GM19351 (cell line): ENCODE measurements around the gene EPHA6.
"Not testable (repeated sequence)": the region's sequence is repeated elsewhere in the genome, so short reads cannot be mapped to it uniquely, and the experiment has no call there.

Experiments used
- ATAC-seq: cut with Tn5 transposase; IDR thresholded peaks from one replicate; pipeline ENCODE4 v1.9.1; 2021; ENCODE audit warnings: mild to moderate bottlenecking, moderate library complexity; ENCODE audit not compliant: unreplicated experiment

Gene EPHA6

GRCh38 chr3:97421565-97421964, 607.2 kb downstream of the EPHA6 start:
- no peak for ATAC-seq

DNA sequence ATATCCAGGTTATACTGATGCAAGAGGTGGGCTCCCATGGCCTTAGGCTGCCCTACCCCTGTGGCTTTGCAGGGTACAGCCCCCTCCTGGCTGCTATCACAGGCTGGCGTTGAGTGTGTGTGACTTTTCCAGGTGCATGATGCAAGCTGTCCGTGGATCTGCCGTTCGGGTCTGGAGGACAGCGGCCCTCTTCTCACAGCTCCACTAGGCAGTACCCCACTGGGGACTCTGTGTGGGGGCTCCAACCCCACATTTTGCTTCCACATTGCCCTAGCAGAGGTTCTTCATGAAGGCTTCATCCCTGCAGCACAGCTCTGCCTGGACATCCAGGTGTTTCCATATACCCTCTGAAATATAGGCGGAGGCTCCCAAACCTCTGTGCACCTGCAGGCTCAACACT, 610.6 kb downstream of the EPHA6 start:
- no peak for ATAC-seq

GRCh38 chr3:97430601-97431000, 616.2 kb downstream of the EPHA6 start:
- no peak for ATAC-seq

- ATAC-seq = no peak
Observed at GRCh38 chr3:97432914-97433313, 618.5 kb downstream of the EPHA6 start.

GRCh38 chr3:97438131-97438530, 623.7 kb downstream of the EPHA6 start:
- no peak for ATAC-seq

DNA sequence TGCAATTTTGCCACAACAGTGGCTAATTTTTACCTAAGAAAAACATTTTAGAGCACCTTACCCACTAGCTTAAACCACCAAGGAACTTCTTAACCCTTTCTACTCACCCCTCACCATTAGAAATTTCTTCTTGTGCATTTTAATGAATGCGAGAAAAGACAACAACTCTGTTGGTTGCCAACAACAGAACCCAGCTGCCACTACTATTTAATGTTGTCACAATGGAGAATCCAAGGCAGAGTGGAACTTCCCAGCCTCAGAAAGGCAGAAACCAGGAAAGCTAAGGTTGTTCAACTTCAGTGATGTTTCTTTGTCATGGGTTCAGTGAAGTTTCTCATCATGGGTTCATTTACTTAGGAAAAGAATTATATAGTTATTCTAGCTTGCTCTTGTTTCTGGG, 625.0 kb downstream of the EPHA6 start:
- no peak for ATAC-seq

- ATAC-seq = no peak
Observed at GRCh38 chr3:97464035-97464434, 649.6 kb downstream of the EPHA6 start.

DNA sequence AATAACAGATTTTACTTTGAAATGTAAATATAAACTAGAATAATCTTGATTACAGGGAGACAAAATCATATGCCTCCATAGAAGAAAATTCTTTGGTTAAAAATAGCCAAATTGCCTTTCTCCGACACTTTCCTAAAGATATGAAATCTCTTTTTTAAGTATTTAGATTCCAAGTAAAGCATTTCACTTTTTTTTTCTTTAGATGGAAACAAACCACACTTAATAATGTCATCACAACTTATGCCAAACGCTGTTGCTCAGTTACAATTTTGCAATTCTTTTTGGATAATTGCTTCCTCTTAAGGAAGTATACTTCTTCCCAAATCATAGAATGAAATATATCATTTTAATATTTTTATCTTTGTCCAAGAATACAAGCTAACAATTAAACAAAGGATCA, 656.1 kb downstream of the EPHA6 start:
- ATAC-seq = no peak

DNA sequence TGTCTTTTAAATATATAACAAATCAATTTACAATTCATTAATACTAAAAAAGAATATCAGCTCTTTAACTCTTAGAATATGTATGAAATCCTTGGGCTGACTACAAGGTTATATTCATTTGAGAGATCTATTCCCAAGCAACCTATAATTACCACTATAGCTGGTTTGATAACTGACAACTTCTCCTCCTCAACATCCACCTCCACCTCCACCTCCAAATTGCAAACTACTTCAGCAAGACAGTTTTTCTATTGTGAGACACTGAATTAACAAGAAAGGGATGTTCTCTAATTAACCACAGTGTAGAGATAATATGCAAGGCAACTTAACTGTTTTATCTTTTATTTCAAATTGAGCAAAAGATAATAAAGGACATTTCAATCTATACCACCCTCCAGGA, 665.3 kb downstream of the EPHA6 start:
- no peak for ATAC-seq

DNA sequence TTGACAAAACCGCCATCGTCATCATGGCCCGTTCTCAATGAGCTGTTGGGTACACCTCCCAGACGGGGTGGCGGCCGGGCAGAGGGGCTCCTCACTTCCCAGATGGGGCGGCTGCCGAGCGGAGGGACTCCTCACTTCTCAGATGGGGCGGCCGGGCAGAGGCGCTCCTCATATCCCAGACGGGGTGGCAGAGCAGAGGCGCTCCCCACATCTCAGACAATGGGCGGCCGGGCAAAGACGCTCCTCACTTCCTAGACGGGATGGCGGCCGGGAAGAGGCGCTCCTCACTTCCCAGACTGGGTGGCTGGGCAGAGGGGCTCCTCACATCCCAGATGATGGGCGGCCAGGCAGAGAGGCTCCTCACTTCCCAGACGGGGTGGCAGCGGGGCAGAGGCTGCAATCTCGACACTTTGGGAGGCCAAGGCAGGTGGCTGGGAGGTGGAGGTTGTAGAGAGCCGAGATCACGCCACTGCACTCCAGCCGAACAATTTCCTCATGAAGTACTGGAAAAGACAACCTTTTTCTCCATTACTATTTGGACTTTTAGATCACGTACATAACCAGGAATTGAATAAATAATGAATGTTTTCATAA, 666.4 kb downstream of the EPHA6 start:
- ATAC-seq = not testable (repeated sequence)

- ATAC-seq = no peak
Observed at GRCh38 chr3:97481416-97481815, 667.0 kb downstream of the EPHA6 start.

- no peak for ATAC-seq
Observed at GRCh38 chr3:97485206-97485605, 670.8 kb downstream of the EPHA6 start.

DNA sequence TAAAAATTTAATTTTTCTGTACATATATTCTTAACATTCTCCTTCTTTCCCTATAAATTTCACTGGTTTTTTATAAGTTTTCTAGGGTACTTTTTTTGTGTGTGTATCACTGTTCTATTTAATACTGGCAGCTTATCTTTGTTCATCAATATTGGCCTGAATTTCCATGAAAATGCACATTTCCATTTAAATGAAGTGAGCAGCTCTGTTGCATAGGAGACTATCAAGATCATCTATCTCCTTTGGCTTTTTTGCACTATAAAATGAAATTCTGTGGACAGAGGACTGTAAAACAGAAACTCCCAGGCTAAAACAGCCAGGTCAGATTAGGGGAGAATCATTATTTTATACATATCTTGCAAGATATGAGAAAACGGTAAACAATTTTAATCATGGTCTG, 673.2 kb downstream of the EPHA6 start:
- no peak for ATAC-seq

- no peak for ATAC-seq
Observed at GRCh38 chr3:97488741-97489140, 674.3 kb downstream of the EPHA6 start.

GRCh38 chr3:97495896-97496295, 681.5 kb downstream of the EPHA6 start:
- ATAC-seq = no peak

DNA sequence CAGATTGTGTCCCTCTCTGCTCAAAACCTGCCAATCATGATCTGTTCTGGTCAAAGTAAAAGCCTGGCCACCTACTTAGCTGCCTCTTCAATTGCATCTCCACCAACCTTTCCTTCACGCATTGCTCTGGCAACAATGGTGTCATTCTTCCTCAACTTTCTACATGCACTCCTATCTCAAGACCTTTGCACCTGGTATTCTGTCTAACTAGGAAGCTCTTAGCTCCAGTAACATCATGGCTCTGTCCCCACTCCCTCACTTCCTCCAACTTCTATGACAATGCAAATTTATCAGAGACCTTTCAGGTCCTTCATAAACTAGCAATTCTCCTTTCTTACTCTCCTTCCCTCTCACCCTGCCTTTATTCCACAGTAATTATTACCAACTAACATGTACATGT, 682.7 kb downstream of the EPHA6 start:
- ATAC-seq = no peak

GRCh38 chr3:97504463-97504862, 690.1 kb downstream of the EPHA6 start:
- no peak for ATAC-seq

DNA sequence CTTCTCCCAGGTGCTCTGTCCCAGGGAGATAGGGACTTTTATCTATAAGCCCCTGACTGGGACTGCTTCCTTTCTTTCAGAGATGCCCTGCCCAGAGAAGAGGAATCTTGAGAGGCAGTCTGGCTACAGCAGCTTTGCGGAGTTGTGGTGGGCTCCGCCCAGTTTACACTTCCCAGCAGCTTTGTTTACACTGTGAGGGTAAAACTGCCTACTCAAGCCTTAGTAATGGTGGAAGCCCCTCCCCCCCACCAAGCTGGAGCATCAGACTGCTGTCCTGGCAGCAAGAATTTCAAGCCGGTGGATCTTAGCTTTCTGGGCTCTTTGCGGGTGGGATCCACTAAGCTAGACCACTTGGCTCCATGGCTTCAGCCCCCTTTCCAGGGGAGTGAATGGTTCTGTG, 696.4 kb downstream of the EPHA6 start:
- no peak for ATAC-seq

DNA sequence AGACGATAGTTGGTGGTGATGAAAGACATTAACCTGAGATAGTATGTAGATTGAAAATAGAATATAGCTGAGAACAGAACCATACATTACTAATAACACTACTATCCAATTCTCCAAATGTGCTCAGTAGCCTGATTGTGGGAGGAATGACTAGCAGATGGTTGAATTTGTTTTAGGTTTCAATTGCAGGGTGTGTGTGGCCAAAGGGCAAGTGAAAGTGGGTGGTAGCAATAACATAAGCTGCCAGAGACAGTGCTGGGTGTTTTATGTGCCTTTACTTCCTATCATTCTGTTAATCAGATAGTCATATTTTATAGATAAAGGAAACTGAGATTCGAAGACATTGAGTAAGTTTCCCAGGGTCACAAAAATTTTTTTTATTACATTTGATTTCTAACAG, 700.7 kb downstream of the EPHA6 start:
- ATAC-seq = no peak

GRCh38 chr3:97530691-97531090, 716.3 kb downstream of the EPHA6 start:
- ATAC-seq = no peak

- ATAC-seq = not testable (repeated sequence)
Observed at GRCh38 chr3:97547573-97547972, 733.2 kb downstream of the EPHA6 start.

GRCh38 chr3:97550408-97550807, 736.0 kb downstream of the EPHA6 start:
- ATAC-seq = no peak

- ATAC-seq = no peak
Observed at GRCh38 chr3:97552186-97552585, 737.8 kb downstream of the EPHA6 start.

DNA sequence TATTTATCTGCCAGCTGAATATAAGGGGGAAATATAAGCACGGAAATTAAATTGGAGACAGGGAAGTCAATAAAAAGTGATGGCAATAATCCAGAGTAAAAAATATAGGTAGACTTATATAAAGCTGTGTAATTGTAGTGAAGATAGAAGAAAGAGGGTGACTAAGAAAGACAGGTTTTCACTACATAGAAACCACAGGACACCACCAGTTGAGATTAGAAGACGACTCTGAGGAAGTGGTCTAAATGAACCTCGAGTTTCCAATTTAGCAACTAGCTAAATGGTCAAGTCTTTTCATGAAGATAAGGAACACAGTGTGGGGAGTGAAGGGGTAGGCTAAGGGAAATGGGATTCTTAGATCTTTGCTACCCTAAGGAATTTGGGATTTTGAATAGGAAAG, 761.3 kb downstream of the EPHA6 start:
- no peak for ATAC-seq
